H9 (cell line): ENCODE data around the gene THSD4. TPM values are rescaled to one million over a fixed set of nuclear protein-coding genes. Genes with fewer than 3 reads are reported as not detected.

ENCODE experiments used
- DNase-seq: peaks from one replicate; pipeline ENCODE4 v3.0.0-alpha.2; 2017
- H2AFZ ChIP-seq: one replicate; pipeline ENCODE4 v1.6.1; 2013; ENCODE audit warnings: mild to moderate bottlenecking, low read length, control low read depth, moderate library complexity
- H2AK5ac ChIP-seq: 2 replicates; pipeline ENCODE4 v1.6.1; 2013; ENCODE audit warnings: low read length, control low read depth, mixed read lengths; ENCODE audit not compliant: insufficient read length
- H2BK120ac ChIP-seq: one replicate; pipeline ENCODE4 v1.6.1; 2013; ENCODE audit warnings: low read depth, mild to moderate bottlenecking, low read length, control low read depth, inconsistent platforms; ENCODE audit not compliant: poor library complexity, severe bottlenecking
- H2BK12ac ChIP-seq: 2 replicates; pipeline ENCODE4 v1.6.1; 2013; ENCODE audit warnings: low read length, control low read depth, mixed read lengths, low read depth; ENCODE audit not compliant: insufficient read length
- H2BK15ac ChIP-seq: 2 replicates; pipeline ENCODE4 v1.6.1; 2013; ENCODE audit warnings: low read depth, low read length, control low read depth
- H2BK20ac ChIP-seq: one replicate; pipeline ENCODE4 v1.6.1; 2013; ENCODE audit warnings: low read depth, mild to moderate bottlenecking, low read length, control low read depth, inconsistent platforms; ENCODE audit not compliant: poor library complexity, severe bottlenecking
- H2BK5ac ChIP-seq: 2 replicates; pipeline ENCODE4 v1.6.1; 2013; ENCODE audit warnings: low read length, control low read depth, mixed read lengths; ENCODE audit not compliant: insufficient read length
- H3K14ac ChIP-seq: 2 replicates; pipeline ENCODE4 v1.6.1; 2013; ENCODE audit warnings: low read length, control low read depth; ENCODE audit not compliant: insufficient read depth
- H3K18ac ChIP-seq: 2 replicates; pipeline ENCODE4 v1.6.1; 2013; ENCODE audit warnings: low read depth, mild to moderate bottlenecking, mixed read lengths, low read length, control low read depth; ENCODE audit not compliant: insufficient read length
- H3K23ac ChIP-seq: 2 replicates; pipeline ENCODE4 v1.6.1; 2013; ENCODE audit warnings: low read length, control low read depth, mixed read lengths, low read depth; ENCODE audit not compliant: insufficient read length
- H3K23me2 ChIP-seq: 2 replicates; pipeline ENCODE4 v1.6.1; 2013; ENCODE audit warnings: low read depth, mild to moderate bottlenecking, mixed read lengths, low read length, control low read depth; ENCODE audit not compliant: insufficient read length, poor library complexity, severe bottlenecking
- H3K27ac ChIP-seq: 2 replicates; pipeline ENCODE4 v1.5.1; 2013; ENCODE audit warnings: low read length, control low read depth, mixed read lengths, low read depth; ENCODE audit not compliant: insufficient read length
- H3K27me3 ChIP-seq: 2 replicates; pipeline ENCODE4 v1.6.1; 2013; ENCODE audit warnings: low read length, control low read depth, inconsistent platforms; ENCODE audit not compliant: insufficient read depth
- H3K4ac ChIP-seq: 2 replicates; pipeline ENCODE4 v1.6.1; 2013; ENCODE audit warnings: low read depth, mild to moderate bottlenecking, control low read depth, inconsistent platforms, low read length, moderate library complexity
- H3K4me1 ChIP-seq: 2 replicates; pipeline ENCODE4 v1.6.1; 2013; ENCODE audit warnings: low read length, control low read depth, inconsistent platforms; ENCODE audit not compliant: insufficient read depth
- H3K4me2 ChIP-seq: 2 replicates; pipeline ENCODE4 v1.6.1; 2013; ENCODE audit warnings: low read length, control low read depth, mixed read lengths; ENCODE audit not compliant: insufficient read length, insufficient read depth
- H3K56ac ChIP-seq: 2 replicates; pipeline ENCODE4 v1.6.1; 2013; ENCODE audit warnings: low read depth, mild to moderate bottlenecking, mixed read lengths, low read length, control low read depth; ENCODE audit not compliant: insufficient read length
- H3K79me1 ChIP-seq: 2 replicates; pipeline ENCODE4 v1.6.1; 2013; ENCODE audit warnings: low read depth, mild to moderate bottlenecking, moderate library complexity, low read length, control low read depth, inconsistent platforms; ENCODE audit not compliant: insufficient read depth, poor library complexity, severe bottlenecking
- H3K79me2 ChIP-seq: 2 replicates; pipeline ENCODE4 v1.6.1; 2013; ENCODE audit warnings: low read length, control low read depth, inconsistent platforms; ENCODE audit not compliant: insufficient read depth
- H3K9ac ChIP-seq: 2 replicates; pipeline ENCODE4 v1.6.1; 2013; ENCODE audit warnings: low read length, control low read depth, mixed read lengths; ENCODE audit not compliant: insufficient read length; ENCODE audit errors: extremely low read depth
- H3K9me3 ChIP-seq: one replicate; pipeline ENCODE4 v1.6.1; 2013; ENCODE audit warnings: low read depth, low read length, inconsistent platforms; ENCODE audit not compliant: control insufficient read depth
- H3T11ph ChIP-seq: one replicate; pipeline ENCODE4 v1.6.1; 2013; ENCODE audit warnings: mild to moderate bottlenecking, low read length, control low read depth, inconsistent platforms
- H4K20me1 ChIP-seq: one replicate; pipeline ENCODE4 v1.6.1; 2013; ENCODE audit not compliant: control insufficient read depth, insufficient read length, insufficient read depth
- H4K5ac ChIP-seq: 2 replicates; pipeline ENCODE4 v1.6.1; 2013; ENCODE audit warnings: low read depth, mild to moderate bottlenecking, mixed read lengths, low read length, control low read depth; ENCODE audit not compliant: insufficient read length
- H4K8ac ChIP-seq: replicated peaks from 2 replicates; pipeline ENCODE4 v1.6.1; 2013; ENCODE audit warnings: low read length, control low read depth, mixed read lengths, low read depth; ENCODE audit not compliant: insufficient read length
- H4K91ac ChIP-seq: 2 replicates; pipeline ENCODE4 v1.6.1; 2013; ENCODE audit warnings: low read depth, mild to moderate bottlenecking, moderate library complexity, mixed read lengths, low read length, control low read depth; ENCODE audit not compliant: insufficient read length
- H3K27ac Mint-ChIP-seq, 3 experiments: 2 replicates in 2 of 3; 3 replicates in 1 of 3; pipeline ENCODE4 v1.8.0; 2020 to 2021; ENCODE audit warnings: mixed read lengths in 3 of 3, mild to moderate bottlenecking in 1 of 3, moderate library complexity in 1 of 3
- H3K27me3 Mint-ChIP-seq: 2 replicates; pipeline ENCODE4 v1.8.0; 2021; ENCODE audit warnings: low read depth, mild to moderate bottlenecking, moderate library complexity, mixed read lengths
- H3K36me3 Mint-ChIP-seq, 3 experiments: 2 replicates in 2 of 3; 3 replicates in 1 of 3; pipeline ENCODE4 v1.8.0; 2020 to 2021; ENCODE audit warnings: low read depth in 3 of 3, mixed read lengths in 3 of 3; ENCODE audit not compliant: insufficient read depth in 1 of 3
- H3K4me1 Mint-ChIP-seq, 2 experiments: 2 replicates each; pipeline ENCODE4 v1.8.0; 2020; ENCODE audit warnings: mixed read lengths in 2 of 2
- H3K4me3 Mint-ChIP-seq, 2 experiments: 2 replicates in 1 of 2; 3 replicates in 1 of 2; pipeline ENCODE4 v1.8.0; 2020 to 2021; ENCODE audit warnings: mild to moderate bottlenecking in 2 of 2, mixed read lengths in 2 of 2, moderate library complexity in 1 of 2
- H3K9me3 Mint-ChIP-seq, 2 experiments: 2 replicates in 1 of 2; 3 replicates in 1 of 2; pipeline ENCODE4 v1.8.0; 2020; ENCODE audit warnings: mild to moderate bottlenecking in 2 of 2, mixed read lengths in 2 of 2, moderate library complexity in 1 of 2
- WGBS: extraction: QIAGEN DNeasy Blood & Tissue Kit; methylation state at CpG from one replicate; pipeline ENCODE4 v1.1.7; 2013; ENCODE audit warnings: missing lambda C conversion rate, low lambda C conversion rate, mixed read lengths; ENCODE audit not compliant: insufficient read length; ENCODE audit errors: extremely low coverage; 5-methylcytosine and 5-hydroxymethylcytosine counted together
- total RNA-seq: library from RNA; stranded (reverse); gene quantifications from 2 replicates; pipeline ENCODE4 v1.2.1, GENCODE V29; 2021
- TF ChIP-seq, protein P1 (sequence below): fragments of 200-600 bp; sonication (generic); conservative IDR thresholded peaks from 3 replicates; pipeline ENCODE4 v1.8.0; 2021; ENCODE audit warnings: antibody characterized with exemption, mild to moderate bottlenecking

Gene THSD4
- total RNA-seq, 1 experiment from 2014 or later: 5.5 TPM

DNA sequence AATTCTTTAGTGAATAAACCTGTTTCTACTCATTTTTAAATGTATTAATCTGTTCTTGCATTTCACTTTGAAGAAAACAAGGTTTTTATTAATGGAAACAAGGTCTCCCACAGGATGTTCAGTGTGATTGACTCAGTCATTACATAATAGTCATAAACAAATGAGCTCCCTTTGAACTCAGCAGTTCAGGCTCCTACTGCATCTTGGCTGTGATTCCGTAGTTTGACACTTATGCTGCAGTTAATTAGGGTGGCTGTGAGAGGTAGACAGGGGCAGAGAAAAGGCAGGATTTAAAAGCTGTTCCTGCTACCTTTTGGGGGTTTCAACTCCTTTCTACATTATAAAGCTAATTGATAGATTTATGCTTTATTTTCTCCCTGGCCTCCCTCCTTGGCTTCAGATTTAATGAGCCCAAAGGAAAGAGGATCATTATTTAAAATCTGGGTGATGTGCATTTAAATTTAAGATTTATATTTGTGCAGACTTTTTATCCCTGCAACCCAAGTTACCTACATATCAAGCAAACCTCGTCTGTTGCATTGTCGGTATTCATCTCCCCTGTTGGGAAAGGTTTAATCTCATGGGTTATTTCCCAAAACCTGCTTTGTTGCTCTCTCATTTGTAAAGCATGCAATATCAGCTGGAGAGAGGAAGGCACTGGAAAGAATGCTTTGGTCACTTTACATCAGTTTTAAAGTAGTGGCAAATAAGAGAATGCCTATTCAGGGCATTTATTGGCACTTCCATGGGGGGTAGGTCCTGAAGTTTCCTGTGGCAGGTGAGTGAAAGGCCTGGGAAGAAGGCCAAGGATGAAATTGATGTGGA, 350.1 kb downstream of the THSD4 start:
- no CpG with 5 or more reads among the region's 3 CpGs for WGBS

More for the DNA sequence above, 350.1 kb downstream of the THSD4 start:
- H4K20me1 ChIP-seq: no peaks in the 10 kb centered on the region
- H3K4me2 ChIP-seq: no peak overlapping the region
- no peak overlapping the region for H3K27ac ChIP-seq
- no peak overlapping the region for H3K9ac ChIP-seq
- no peak for DNase-seq
- H3K27ac Mint-ChIP-seq: peak overlapping the region in 2 of 3 experiments; percentile 53 to 93; a peak in 5 of 7 replicates
- no peaks in the 10 kb centered on the region for H3K23me2 ChIP-seq
- no peak overlapping the region for H4K8ac ChIP-seq
- no peak overlapping the region for H3K56ac ChIP-seq
- no peaks in the 10 kb centered on the region for H3K79me2 ChIP-seq
- H2BK5ac ChIP-seq: no peak overlapping the region
- no peaks in the 10 kb centered on the region for H3K9me3 ChIP-seq
- H3K4ac ChIP-seq: no peak overlapping the region
- no peak overlapping the region for H3K18ac ChIP-seq
- no peak overlapping the region for H2BK120ac ChIP-seq
- no peak overlapping the region for H2AK5ac ChIP-seq
- H3K9me3 Mint-ChIP-seq: peaks cover 7 to 9% of the 10 kb centered on the region in 2 experiments; a peak in 4 of 5 replicates
- H3K14ac ChIP-seq: no peak overlapping the region
- H3K36me3 Mint-ChIP-seq: peaks cover 4 to 12% (median 7%) of the 10 kb centered on the region in 3 experiments; a peak in 6 of 7 replicates
- no peak overlapping the region for H2BK20ac ChIP-seq
- H2BK15ac ChIP-seq: no peak overlapping the region
- no peak overlapping the region for H4K91ac ChIP-seq
- H3K4me1 ChIP-seq: no peaks in the 10 kb centered on the region
- TF ChIP-seq, protein P1, sequence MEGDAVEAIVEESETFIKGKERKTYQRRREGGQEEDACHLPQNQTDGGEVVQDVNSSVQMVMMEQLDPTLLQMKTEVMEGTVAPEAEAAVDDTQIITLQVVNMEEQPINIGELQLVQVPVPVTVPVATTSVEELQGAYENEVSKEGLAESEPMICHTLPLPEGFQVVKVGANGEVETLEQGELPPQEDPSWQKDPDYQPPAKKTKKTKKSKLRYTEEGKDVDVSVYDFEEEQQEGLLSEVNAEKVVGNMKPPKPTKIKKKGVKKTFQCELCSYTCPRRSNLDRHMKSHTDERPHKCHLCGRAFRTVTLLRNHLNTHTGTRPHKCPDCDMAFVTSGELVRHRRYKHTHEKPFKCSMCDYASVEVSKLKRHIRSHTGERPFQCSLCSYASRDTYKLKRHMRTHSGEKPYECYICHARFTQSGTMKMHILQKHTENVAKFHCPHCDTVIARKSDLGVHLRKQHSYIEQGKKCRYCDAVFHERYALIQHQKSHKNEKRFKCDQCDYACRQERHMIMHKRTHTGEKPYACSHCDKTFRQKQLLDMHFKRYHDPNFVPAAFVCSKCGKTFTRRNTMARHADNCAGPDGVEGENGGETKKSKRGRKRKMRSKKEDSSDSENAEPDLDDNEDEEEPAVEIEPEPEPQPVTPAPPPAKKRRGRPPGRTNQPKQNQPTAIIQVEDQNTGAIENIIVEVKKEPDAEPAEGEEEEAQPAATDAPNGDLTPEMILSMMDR: no peak
- H3K27me3 ChIP-seq: no peaks in the 10 kb centered on the region
- H2AFZ ChIP-seq: no peak overlapping the region
- no peak overlapping the region for H2BK12ac ChIP-seq
- H3K4me3 Mint-ChIP-seq: no peak overlapping the region; a peak in 1 of 5 replicates
- no peaks in the 10 kb centered on the region for H3K79me1 ChIP-seq
- no peak overlapping the region for H4K5ac ChIP-seq
- H3K23ac ChIP-seq: no peak overlapping the region
- H3K4me1 Mint-ChIP-seq: peaks cover 19 to 23% of the 10 kb centered on the region in 2 experiments
- no peaks in the 10 kb centered on the region for H3K27me3 Mint-ChIP-seq
- no peak overlapping the region for H3T11ph ChIP-seq
